HG02610 (cell line): ENCODE measurements around the gene CYP27C1.
"Not testable (repeated sequence)": the region's sequence is repeated elsewhere in the genome, so short reads cannot be mapped to it uniquely, and the experiment has no call there.

ENCODE experiments used
- ATAC-seq: cut with Tn5 transposase; IDR thresholded peaks from one replicate; pipeline ENCODE4 v1.9.1; 2021; ENCODE audit warnings: mild to moderate bottlenecking, moderate library complexity; ENCODE audit not compliant: unreplicated experiment

CYP27C1 gene

GRCh38 chr2:127224135-127224534, 4.0 kb upstream of the CYP27C1 start:
- ATAC-seq: not testable (repeated sequence)

- no peak for ATAC-seq
These were observed 849 bp upstream of the CYP27C1 start for GRCh38 chr2:127220768-127221527.

GRCh38 chr2:127219171-127220070, 678 bp downstream of the CYP27C1 start:
- ATAC-seq: no peak

GRCh38 chr2:127218812-127219170, 1.3 kb downstream of the CYP27C1 start:
- ATAC-seq: no peak

GRCh38 chr2:127217470-127218325, 2.4 kb downstream of the CYP27C1 start:
- no peak for ATAC-seq

- no peak for ATAC-seq
These were observed 3.5 kb downstream of the CYP27C1 start for GRCh38 chr2:127216593-127216992.

- no peak for ATAC-seq
These were observed 4.0 kb downstream of the CYP27C1 start for GRCh38 chr2:127216095-127216494.

- not testable (repeated sequence) for ATAC-seq
These were observed 5.9 kb downstream of the CYP27C1 start for GRCh38 chr2:127214201-127214600.

- ATAC-seq: no peak
These were observed 11.8 kb downstream of the CYP27C1 start for GRCh38 chr2:127208313-127208712.

- ATAC-seq: no peak
These were observed 14.6 kb downstream of the CYP27C1 start for GRCh38 chr2:127205218-127206125.

- ATAC-seq: no peak
These were observed 18.6 kb downstream of the CYP27C1 start for GRCh38 chr2:127201452-127201851.

GRCh38 chr2:127200962-127201361, 19.1 kb downstream of the CYP27C1 start:
- ATAC-seq: no peak

- ATAC-seq: no peak
These were observed 20.9 kb downstream of the CYP27C1 start for GRCh38 chr2:127199223-127199622.

- peak; percentile 88 for ATAC-seq
These were observed 22.4 kb downstream of the CYP27C1 start for GRCh38 chr2:127197475-127198385.

GRCh38 chr2:127196998-127197397, 23.1 kb downstream of the CYP27C1 start:
- no peak for ATAC-seq

- no peak for ATAC-seq
These were observed 23.6 kb downstream of the CYP27C1 start for GRCh38 chr2:127196549-127196948.

GRCh38 chr2:127195140-127196074, 24.7 kb downstream of the CYP27C1 start:
- no peak for ATAC-seq

- no peak for ATAC-seq
These were observed 25.7 kb downstream of the CYP27C1 start for GRCh38 chr2:127194447-127194846.
